Measurements from ENCODE around the gene TNFRSF25. TPM values are rescaled to one million over a fixed set of nuclear protein-coding genes. Genes with fewer than 3 reads are reported as not detected.

The TNFRSF25 gene
- polyA plus RNA-seq, 3 donors, result 2.6 to 18.1 (median 10.1) TPM

DNA sequence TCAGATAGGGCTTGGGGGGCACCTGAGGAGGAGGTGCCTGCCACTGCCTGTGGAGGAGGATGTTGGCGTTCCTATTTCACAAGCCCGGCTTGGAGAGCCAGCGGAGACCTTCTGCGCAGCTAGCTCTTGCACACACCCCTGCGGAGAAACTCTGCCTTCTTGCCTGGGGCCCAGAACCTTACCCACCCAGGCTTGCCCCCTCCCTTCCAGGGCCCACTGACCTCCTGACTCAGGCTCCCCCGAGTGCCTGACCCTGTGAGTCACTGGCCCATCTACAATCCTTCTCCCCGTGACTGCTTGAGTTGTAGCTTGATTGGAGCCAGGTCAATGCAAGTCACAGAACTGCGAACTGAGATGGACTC lies 49.7 kb downstream of the TNFRSF25 start:
- WGBS, 3 donors, result 66 to 77% (median 70%) methylated on average over 8 of the region's 8 CpGs
- H3K27ac ChIP-seq (ENCODE audit: low read depth, low read length), result no peak overlapping the region

DNA sequence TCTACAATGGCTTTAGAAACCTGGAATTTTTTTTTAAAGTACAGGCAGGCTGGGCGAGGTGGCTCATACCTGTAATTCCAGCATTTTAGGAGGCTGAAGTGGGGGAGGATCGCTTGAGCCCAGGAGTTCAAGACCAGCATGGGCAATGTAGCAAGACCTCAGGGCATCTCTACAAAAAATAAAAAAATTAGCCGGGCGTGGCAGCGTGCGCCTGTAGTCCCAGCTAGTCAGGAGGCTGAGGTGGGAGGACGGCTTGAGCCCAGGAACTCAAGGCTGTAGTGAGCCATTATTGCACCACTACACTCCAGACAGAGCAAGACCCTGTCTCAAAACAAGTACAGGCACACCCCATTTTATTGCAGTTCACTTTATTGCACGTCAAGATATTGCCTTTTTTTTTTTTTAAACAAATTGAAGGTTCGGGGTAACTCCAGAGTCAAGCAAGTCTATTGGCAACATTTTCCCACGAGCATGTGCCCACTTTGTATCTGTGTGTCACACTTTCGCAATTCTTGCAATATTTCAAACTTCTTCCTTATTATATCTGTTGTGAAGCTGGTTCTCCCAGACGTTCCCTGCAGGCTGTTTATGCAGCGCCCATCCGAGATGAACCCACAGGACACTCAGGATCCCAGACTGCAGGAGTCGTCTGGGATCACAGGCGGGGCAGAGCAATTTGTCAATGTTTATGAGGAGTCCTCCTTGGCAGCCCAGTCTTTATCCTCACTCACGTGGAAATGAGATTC lies 50.9 kb downstream of the TNFRSF25 start:
- H3K27ac ChIP-seq (ENCODE audit: low read depth, low read length), result no peak overlapping the region
- WGBS, 3 donors, result 46 to 60% (median 55%) methylated on average over 17 of the region's 17 CpGs

DNA sequence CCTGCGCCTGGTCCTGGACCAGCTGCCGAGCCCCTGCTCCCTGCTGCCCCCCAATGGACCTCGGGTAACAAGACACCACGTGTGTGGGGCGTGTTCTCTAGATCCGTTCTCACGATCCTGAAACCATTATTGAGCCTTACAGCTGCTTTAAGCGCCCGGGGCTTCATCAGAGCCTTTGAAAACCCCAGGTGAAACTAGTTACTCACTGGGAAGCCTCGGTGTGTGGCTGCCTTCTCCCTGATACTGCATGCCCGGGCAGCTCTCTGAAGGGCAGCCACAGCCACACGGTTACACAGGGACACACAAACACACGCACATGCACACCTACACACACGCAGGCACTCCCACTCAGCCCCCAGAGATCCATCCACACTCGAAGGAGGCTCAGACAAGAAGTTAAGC lies 51.5 kb downstream of the TNFRSF25 start:
- H3K27ac ChIP-seq (ENCODE audit: low read depth, low read length), result no peak overlapping the region
- WGBS, 3 donors, result 4 to 6% (median 5%) methylated on average over 15 of the region's 15 CpGs

DNA sequence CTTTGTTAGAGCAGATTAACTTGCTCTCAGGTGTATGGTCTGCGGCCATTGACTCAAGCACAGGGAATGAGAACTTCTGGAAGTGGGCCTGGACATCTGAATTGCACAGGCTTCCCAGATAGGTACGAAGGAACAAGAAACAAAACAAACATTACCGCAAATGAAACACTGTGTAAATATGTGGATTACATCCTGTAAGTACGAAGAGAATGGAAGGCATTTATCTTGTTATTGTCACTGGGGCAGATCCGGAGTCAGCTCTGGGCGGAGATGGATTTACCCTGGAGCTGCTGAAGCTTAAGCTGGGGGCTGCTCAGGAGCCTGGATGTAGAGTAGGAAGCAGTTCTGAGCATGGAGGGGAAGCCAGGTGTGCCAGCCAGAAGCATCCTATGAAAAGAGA lies 53.1 kb downstream of the TNFRSF25 start:
- H3K27ac ChIP-seq (ENCODE audit: low read depth, low read length), result no peak overlapping the region
- 47 to 61% (median 60%) methylated on average over 6 of the region's 6 CpGs for WGBS, 3 donors

Other genes starting within 250 kb of the TNFRSF25 start
- 10 to 100 TPM; 12.7 to 33.3 (median 30.6) TPM for gene ICMT, start 230.2 kb downstream of the TNFRSF25 start, polyA plus RNA-seq
- not detected for gene HES3, start 222.0 kb downstream of the TNFRSF25 start, polyA plus RNA-seq
- 10 to 100 TPM in 2 of 3 donors, 1 to 10 TPM in 1; 3.7 to 21.8 (median 12.3) TPM for gene GPR153, start 205.1 kb downstream of the TNFRSF25 start, polyA plus RNA-seq
- gene ACOT7, start 72.4 kb downstream of the TNFRSF25 start, polyA plus RNA-seq, result 10 to 100 TPM in 2 of 3 donors, 1 to 10 TPM in 1; 6.5 to 13.8 (median 11.0) TPM
- under 1 TPM in 2 of 3 donors, not detected in 1; 0.01 to 0.18 TPM for gene HES2, start 46.3 kb downstream of the TNFRSF25 start, polyA plus RNA-seq
- 1 to 10 TPM in 1 of 3 donors, under 1 TPM in 2; 0.20 to 1.2 (median 0.28) TPM for gene ESPN, start 41.4 kb downstream of the TNFRSF25 start, polyA plus RNA-seq
- 10 to 100 TPM in 1 of 3 donors, 1 to 10 TPM in 2; 1.7 to 16.8 (median 9.4) TPM for gene PLEKHG5, start 25.5 kb upstream of the TNFRSF25 start, polyA plus RNA-seq
- gene NOL9, start 88.3 kb upstream of the TNFRSF25 start, polyA plus RNA-seq, result 1 to 10 TPM; 2.8 to 5.8 (median 5.2) TPM
- gene TAS1R1, start 89.1 kb upstream of the TNFRSF25 start, polyA plus RNA-seq, result under 1 TPM in 1 of 3 donors, not detected in 2; 0.12 TPM
- gene ZBTB48, start 113.8 kb upstream of the TNFRSF25 start, polyA plus RNA-seq, result 10 to 100 TPM; 19.0 to 31.4 (median 19.3) TPM
- 10 to 100 TPM; 14.5 to 39.0 (median 30.2) TPM for gene KLHL21, start 136.7 kb upstream of the TNFRSF25 start, polyA plus RNA-seq
- gene PHF13, start 147.6 kb upstream of the TNFRSF25 start, polyA plus RNA-seq, result 10 to 100 TPM in 2 of 3 donors, 1 to 10 TPM in 1; 5.2 to 13.3 (median 11.1) TPM
- gene THAP3, start 158.7 kb upstream of the TNFRSF25 start, polyA plus RNA-seq, result 10 to 100 TPM; 17.8 to 20.8 (median 20.1) TPM
- 10 to 100 TPM; 14.1 to 25.4 (median 21.1) TPM for gene DNAJC11, start 235.6 kb upstream of the TNFRSF25 start, polyA plus RNA-seq

All from adipose tissue (tissue), 3 donors.